ENCODE data around the gene BMX.

DNA sequence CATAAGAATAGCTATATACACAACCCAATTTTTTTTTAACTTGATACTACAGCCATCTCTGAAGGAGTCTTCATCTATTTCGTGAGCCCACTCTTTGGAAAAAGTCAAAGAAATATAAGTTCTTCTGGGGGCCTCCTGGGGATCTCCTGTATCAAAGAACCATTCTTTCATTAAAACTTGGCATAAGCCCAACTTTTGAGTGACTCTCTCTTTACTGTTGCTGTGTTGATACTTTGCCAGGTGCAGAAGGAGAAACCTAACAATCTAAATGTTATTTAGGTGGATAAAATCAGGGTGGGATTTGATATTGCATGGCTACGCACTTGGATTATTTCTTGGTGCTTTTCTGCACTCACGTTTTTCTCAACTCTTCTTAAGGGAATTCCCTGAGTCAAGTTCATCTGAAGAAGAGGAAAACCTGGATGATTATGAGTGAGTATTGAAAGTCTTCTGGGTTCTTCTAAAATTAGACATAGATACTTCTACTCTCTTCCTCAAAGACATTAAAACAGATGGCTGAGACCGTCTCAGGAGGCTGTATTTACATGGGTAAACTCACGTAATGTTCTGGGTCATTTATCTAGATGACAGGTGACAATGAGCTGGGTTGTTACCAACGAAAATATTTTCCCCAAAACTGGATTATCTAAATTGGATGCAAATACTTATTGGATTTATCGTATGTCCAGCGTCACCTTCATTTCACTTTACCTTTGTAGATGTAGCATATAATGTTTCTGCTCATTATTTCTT, 25.2 kb downstream of the BMX start:
- TF ChIP-seq POLR2AphosphoS5 (IDR thresholded peaks at IDR 0.05): no peak
- no peak for TF ChIP-seq POLR2A (IDR thresholded peaks at IDR 0.05)
- TF ChIP-seq, protein P1, sequence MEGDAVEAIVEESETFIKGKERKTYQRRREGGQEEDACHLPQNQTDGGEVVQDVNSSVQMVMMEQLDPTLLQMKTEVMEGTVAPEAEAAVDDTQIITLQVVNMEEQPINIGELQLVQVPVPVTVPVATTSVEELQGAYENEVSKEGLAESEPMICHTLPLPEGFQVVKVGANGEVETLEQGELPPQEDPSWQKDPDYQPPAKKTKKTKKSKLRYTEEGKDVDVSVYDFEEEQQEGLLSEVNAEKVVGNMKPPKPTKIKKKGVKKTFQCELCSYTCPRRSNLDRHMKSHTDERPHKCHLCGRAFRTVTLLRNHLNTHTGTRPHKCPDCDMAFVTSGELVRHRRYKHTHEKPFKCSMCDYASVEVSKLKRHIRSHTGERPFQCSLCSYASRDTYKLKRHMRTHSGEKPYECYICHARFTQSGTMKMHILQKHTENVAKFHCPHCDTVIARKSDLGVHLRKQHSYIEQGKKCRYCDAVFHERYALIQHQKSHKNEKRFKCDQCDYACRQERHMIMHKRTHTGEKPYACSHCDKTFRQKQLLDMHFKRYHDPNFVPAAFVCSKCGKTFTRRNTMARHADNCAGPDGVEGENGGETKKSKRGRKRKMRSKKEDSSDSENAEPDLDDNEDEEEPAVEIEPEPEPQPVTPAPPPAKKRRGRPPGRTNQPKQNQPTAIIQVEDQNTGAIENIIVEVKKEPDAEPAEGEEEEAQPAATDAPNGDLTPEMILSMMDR (IDR thresholded peaks at IDR 0.05): no peak
- TF ChIP-seq EP300 (IDR thresholded peaks at IDR 0.05): no peak

Data from gastroesophageal sphincter (tissue), 3 donors.